HEK293T (cell line): ENCODE measurements around the gene CLNS1A.
"Not testable (repeated sequence)": the region's sequence is repeated elsewhere in the genome, so short reads cannot be mapped to it uniquely, and the experiment has no call there.

Source experiments
- CTCF ChIA-PET: fragments of 350-600 bp; formaldehyde crosslinking; extraction: SDS; loops from one replicate; lab custom pipeline; 2021; ENCODE audit warnings: antibody characterized with exemption, inconsistent platforms; lab: Yijun Ruan, JAX
- POLR2A ChIA-PET: fragments of 350-600 bp; formaldehyde crosslinking; extraction: SDS; loops from one replicate; lab custom pipeline; 2020; ENCODE audit warnings: antibody characterized with exemption, inconsistent platforms; lab: Yijun Ruan, JAX
- DNase-seq: peaks from one replicate; pipeline ENCODE4 v3.0.0; 2012; ENCODE audit warnings: mixed read lengths; ENCODE audit errors: extremely low spot score
- ARNT ChIP-seq: fragments of 450-650 bp; IDR thresholded peaks from 2 replicates; pipeline ENCODE4 v1.6.1; 2017; ENCODE audit warnings: mild to moderate bottlenecking
- BHLHE40 ChIP-seq: fragments of 450-650 bp; IDR thresholded peaks from 2 replicates; pipeline ENCODE4 v1.6.1; 2016; ENCODE audit warnings: mild to moderate bottlenecking, moderate library complexity, borderline replicate concordance
- CTBP1 ChIP-seq: fragments of 450-650 bp; IDR thresholded peaks from 2 replicates; pipeline ENCODE4 v1.6.1; 2016; ENCODE audit warnings: borderline replicate concordance
- ELF4 ChIP-seq: fragments of 450-650 bp; IDR thresholded peaks from 2 replicates; pipeline ENCODE4 v1.6.1; 2017; ENCODE audit warnings: antibody characterized with exemption
- FOXA1 ChIP-seq: fragments of 450-650 bp; IDR thresholded peaks from 2 replicates; pipeline ENCODE4 v1.6.1; 2016; ENCODE audit warnings: mild to moderate bottlenecking
- FOXK2 ChIP-seq: fragments of 450-650 bp; IDR thresholded peaks from 2 replicates; pipeline ENCODE4 v1.6.1; 2016; ENCODE audit warnings: mild to moderate bottlenecking
- FOXM1 ChIP-seq: fragments of 450-650 bp; IDR thresholded peaks from 2 replicates; pipeline ENCODE4 v1.6.1; 2017; ENCODE audit warnings: mild to moderate bottlenecking, borderline replicate concordance
- HDGF ChIP-seq: fragments of 450-650 bp; IDR thresholded peaks from 2 replicates; pipeline ENCODE4 v1.6.1; 2017; ENCODE audit warnings: antibody characterized with exemption, borderline replicate concordance
- L3MBTL2 ChIP-seq: fragments of 450-650 bp; conservative IDR thresholded peaks from 2 replicates; pipeline ENCODE4 v1.6.1; 2016; ENCODE audit warnings: mild to moderate bottlenecking
- LEF1 ChIP-seq: fragments of 450-650 bp; IDR thresholded peaks from 2 replicates; pipeline ENCODE4 v1.6.1; 2017; ENCODE audit warnings: mild to moderate bottlenecking, borderline replicate concordance
- NFRKB ChIP-seq: fragments of 450-650 bp; IDR thresholded peaks from 2 replicates; pipeline ENCODE4 v1.6.1; 2016; ENCODE audit warnings: mild to moderate bottlenecking, moderate library complexity
- SP1 ChIP-seq: fragments of 450-650 bp; IDR thresholded peaks from 2 replicates; pipeline ENCODE4 v1.6.1; 2017
- SUZ12 ChIP-seq: fragments of 450-650 bp; IDR thresholded peaks from 2 replicates; pipeline ENCODE4 v1.6.1; 2016; ENCODE audit warnings: mild to moderate bottlenecking
- TARDBP ChIP-seq: fragments of 450-650 bp; IDR thresholded peaks from 2 replicates; pipeline ENCODE4 v1.6.1; 2016
- ZNF384 ChIP-seq: fragments of 450-650 bp; IDR thresholded peaks from 2 replicates; pipeline ENCODE4 v1.6.1; 2016
- TF ChIP-seq, protein P1 (sequence below): fragments of 450-650 bp; IDR thresholded peaks from 2 replicates; pipeline ENCODE4 v1.6.1; 2016

Gene CLNS1A

DNA sequence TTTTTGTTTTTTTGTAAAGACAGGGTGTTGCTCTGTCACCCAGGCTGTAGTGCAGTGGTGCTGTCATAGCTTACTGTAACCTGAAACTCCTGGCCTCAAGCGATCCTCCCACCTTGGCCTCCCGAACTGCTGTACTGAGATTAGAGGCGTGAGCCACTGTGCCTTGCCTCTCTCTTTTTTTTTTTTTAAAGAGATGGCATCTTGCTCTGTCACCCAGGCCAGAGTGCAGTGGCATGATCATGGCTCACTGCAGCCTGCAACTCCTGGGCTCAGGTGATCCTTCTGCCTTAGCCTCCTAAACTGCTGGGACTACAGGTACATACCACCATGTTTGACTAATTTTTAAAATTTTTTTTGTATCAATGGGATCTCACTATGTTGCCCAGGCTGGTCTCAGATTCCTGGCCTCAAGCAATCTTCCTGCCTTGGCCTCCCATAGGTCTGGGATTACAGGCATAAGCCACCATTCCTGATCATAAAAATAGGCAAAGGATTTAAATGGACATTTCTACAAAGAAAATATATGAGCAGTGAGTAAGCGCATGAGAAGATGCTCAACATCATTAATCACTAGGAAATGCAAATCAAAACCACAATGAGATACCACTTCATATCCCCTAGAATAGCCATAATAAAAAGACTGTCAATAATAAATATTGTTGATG, 17.3 kb upstream of the CLNS1A start:
- TF ChIP-seq ZNF384 (peak; percentile 82), BHLHE40 (no peak)
- CTCF ChIA-PET: no interaction called here

DNA sequence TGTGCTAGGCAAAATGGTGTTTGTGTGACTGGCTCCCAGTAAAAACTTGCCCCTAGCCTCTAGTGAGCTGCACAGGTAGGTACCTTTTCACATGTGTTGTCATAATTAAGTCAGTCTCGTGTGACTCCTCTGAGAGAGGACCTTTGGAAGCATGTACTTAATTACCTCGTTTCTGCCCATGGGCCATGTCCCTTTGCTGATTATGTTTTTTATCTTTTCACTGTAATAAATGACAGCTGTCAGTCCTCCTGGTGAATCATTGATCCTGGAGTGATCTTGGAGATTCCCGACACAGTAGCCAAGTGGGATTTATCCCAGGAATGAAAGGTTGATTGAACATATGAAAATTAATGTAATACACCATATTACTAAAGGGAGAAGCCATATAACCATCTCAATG, 12.5 kb upstream of the CLNS1A start:
- POLR2A ChIA-PET: no interaction called here
- CTCF ChIA-PET: no interaction called here

More for the DNA sequence above, 17.3 kb upstream of the CLNS1A start:
- no peak for DNase-seq
- POLR2A ChIA-PET: no interaction called here

DNA sequence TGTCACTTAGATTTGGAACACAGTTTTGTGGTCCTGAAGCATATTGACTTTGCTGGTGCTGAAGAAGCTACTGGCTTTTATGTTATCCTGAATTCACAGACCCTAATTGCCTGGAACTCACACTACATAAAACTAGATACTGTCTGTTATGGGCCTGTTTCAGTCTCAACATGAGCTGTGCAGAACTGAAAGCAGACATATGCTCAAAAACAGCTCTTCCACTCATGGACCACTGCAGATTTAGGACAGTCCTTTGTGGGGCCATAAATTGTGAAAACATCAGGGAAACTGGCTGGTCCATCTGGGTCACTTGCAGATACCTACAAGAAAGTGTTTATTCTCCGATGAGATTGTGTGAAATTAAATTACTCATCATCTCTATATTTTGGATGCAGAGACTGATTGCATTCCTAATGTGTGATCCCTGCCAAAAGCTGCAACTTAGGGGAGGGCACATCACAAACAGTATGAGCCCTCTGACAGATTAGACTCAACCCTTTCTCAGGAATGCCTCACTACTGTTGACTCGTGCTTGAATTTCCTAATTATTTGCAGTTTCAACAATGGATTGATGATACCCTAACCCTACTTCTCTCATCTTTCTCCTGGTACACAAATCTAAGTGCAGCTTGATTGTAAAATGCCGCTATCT, 10.2 kb upstream of the CLNS1A start:
- DNase-seq: no peak
- ChIA-PET POLR2A (interaction anchor here (1.4 kb wide), 1 partner anchor 10 kb away, joined by 4 read pairs; the partner anchor contains the start of gene CLNS1A), CTCF (no interaction called here)
- TF ChIP-seq, protein P1, sequence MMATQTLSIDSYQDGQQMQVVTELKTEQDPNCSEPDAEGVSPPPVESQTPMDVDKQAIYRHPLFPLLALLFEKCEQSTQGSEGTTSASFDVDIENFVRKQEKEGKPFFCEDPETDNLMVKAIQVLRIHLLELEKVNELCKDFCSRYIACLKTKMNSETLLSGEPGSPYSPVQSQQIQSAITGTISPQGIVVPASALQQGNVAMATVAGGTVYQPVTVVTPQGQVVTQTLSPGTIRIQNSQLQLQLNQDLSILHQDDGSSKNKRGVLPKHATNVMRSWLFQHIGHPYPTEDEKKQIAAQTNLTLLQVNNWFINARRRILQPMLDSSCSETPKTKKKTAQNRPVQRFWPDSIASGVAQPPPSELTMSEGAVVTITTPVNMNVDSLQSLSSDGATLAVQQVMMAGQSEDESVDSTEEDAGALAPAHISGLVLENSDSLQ: no peak
- TF ChIP-seq LEF1 (no peak), NFRKB (no peak), FOXA1 (no peak), SP1 (no peak), HDGF (no peak), TARDBP (no peak), FOXK2 (no peak), ZNF384 (no peak), ELF4 (no peak), BHLHE40 (no peak), FOXM1 (no peak), SUZ12 (no peak), L3MBTL2 (no peak), CTBP1 (no peak), ARNT (no peak)

More for the DNA sequence above, 12.5 kb upstream of the CLNS1A start:
- TF ChIP-seq LEF1: no peak
- TF ChIP-seq, protein P1: peak; percentile 46; the same call in 1 of the 2 replicates
- TF ChIP-seq FOXK2: no peak
- no peak for TF ChIP-seq CTBP1
- TF ChIP-seq ELF4: no peak
- DNase-seq: no peak

DNA sequence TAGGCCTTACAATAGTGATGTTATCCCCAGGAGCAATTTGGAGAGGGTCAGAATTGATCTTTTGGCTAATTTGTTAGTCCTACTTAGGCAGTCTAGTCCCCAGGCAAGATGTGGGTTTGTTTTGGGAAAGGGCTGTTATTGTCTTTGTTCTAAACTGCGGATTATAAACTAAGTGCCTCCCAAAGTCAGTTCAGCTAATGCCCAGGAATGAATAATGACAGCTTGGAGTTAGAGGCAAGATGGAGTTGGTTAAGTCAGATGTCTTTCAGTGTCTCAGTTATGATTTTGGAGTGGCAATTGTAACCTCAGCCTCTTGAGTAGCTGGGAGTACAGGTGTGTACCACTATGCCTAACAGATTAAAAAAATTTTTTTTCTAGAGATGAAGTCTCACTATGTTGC, 7.3 kb upstream of the CLNS1A start:
- ChIA-PET CTCF (no interaction called here), POLR2A (no interaction called here)
- DNase-seq: no peak
- TF ChIP-seq BHLHE40 (no peak), ELF4 (no peak), L3MBTL2 (no peak), FOXA1 (no peak), SP1 (no peak), LEF1 (no peak), SUZ12 (no peak), ARNT (no peak), CTBP1 (no peak), HDGF (no peak), ZNF384 (no peak), NFRKB (no peak)
- TF ChIP-seq, protein P1: no peak

DNA sequence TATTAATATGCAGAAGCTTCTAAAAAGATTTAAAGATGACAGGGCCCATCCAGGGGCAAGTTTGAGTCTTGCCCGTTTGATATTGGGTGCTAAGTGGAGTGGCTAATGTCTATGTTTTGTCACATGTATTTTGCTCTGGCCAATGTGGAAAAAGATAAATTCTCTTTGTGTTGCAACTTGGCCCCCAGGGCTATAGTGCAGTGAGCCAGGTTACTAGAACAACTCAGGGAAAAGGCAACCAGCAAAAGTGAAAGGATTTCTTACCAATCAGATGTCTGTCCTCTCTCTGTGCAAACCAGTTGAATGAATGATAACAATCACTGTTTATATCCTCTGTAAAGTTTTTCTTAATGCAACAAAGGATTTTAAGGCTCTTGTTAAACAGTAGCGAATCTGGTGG, 4.6 kb upstream of the CLNS1A start:
- ChIA-PET CTCF (no interaction called here), POLR2A (interaction anchor here (0.7 kb wide), 1 partner anchor 27 kb away, joined by 3 read pairs; no protein-coding TSS in a partner anchor)
- no peak for TF ChIP-seq L3MBTL2
- TF ChIP-seq HDGF: no peak
- no peak for TF ChIP-seq BHLHE40
- no peak for TF ChIP-seq FOXA1
- no peak for TF ChIP-seq ZNF384
- TF ChIP-seq NFRKB: no peak
- no peak for TF ChIP-seq SP1
- TF ChIP-seq ELF4: no peak
- TF ChIP-seq LEF1: no peak
- TF ChIP-seq TARDBP: no peak
- no peak for TF ChIP-seq CTBP1
- TF ChIP-seq ARNT: no peak
- no peak for DNase-seq

DNA sequence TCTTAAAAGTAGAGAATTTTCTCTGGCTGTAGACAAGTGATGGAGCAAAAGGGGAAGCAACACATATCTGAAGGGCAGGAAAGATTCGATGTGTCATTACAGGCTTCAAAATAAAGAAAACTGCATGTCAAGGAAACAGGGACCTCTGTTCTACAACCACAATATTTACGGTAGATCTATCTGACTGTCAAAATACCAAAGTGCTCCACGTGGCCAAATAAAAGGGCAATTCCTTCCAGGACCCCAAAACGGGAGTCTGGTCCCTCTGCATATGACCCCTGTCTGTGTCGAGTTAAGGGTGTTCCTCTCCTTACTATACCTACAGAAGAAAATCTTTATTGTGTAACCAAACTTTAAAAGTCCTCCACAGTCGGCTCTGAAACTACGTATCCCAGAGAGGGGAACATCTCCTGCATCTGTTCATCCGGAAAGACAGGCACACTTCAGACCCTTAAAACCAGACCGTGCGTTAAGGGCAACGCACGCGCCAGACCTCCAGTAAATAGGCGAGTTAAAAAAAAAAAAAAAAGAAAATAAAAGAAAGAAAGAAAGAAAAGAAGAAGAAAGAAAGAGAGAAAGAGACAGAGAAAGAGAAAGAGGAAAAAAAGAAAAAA, 756 bp downstream of the CLNS1A start:
- CTCF ChIA-PET: interaction anchor here (0.6 to 0.7 kb wide), 2 partner anchors 17 to 125 kb away, joined by 3 read pairs; no protein-coding TSS in a partner anchor
- POLR2A ChIA-PET: interaction anchor here (0.5 to 1.3 kb wide), 5 partner anchors 13 to 841 kb away, joined by 3 to 8 read pairs (median 3); partner anchors contain the start of genes AQP11 and INTS4
- DNase-seq: no peak
- no peak for TF ChIP-seq ARNT
- TF ChIP-seq FOXM1: no peak
- TF ChIP-seq, protein P1: no peak
- TF ChIP-seq SUZ12: no peak
- no peak for TF ChIP-seq ZNF384

DNA sequence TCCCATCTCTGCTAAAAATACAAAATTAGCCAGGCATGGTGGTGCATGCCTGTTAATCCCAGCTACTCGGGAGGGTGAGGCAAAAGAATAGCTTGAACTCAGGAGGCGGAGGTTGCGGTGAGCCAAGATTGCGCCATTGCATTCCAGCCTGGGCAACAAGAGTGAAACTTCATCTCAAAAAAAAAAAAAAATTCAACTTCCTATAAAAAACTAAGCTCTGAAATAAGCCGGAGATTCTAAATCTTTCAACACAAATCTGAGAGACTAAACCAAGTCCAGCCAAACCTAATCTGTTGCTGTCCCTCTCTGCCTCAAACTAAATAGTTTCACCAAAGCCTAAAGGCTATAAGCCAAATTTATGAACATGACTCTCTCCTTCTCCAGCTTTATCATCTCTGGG, 3.7 kb downstream of the CLNS1A start:
- CTCF ChIA-PET: interaction anchor here (0.6 kb wide), 1 partner anchor 602 kb away, joined by 3 read pairs; no protein-coding TSS in a partner anchor
- DNase-seq, POLR2A ChIA-PET: not testable (repeated sequence)
